HEK293 (cell line): ENCODE results near the gene CDCA3.

Source experiments
- FEZF1 ChIP-seq: fragments of 450-650 bp; formaldehyde crosslinking; IDR thresholded peaks from 2 replicates; pipeline ENCODE4 v1.5.1; 2016; ENCODE audit warnings: missing biosample characterization, missing genetic modification characterization
- GLI4 ChIP-seq: fragments of 450-650 bp; formaldehyde crosslinking; IDR thresholded peaks from 2 replicates; pipeline ENCODE4 v1.5.1; 2016; ENCODE audit warnings: missing biosample characterization, missing genetic modification characterization
- HOXA7 ChIP-seq: sonication (generic); formaldehyde crosslinking; IDR thresholded peaks from 2 replicates; pipeline ENCODE4 v1.8.1; 2022; ENCODE audit warnings: missing genetic modification reagents, borderline replicate concordance
- KLF9 ChIP-seq: fragments of 450-650 bp; formaldehyde crosslinking; IDR thresholded peaks from 2 replicates; pipeline ENCODE4 v1.5.1; 2016; ENCODE audit warnings: missing biosample characterization, missing genetic modification characterization, low read depth
- MYNN ChIP-seq: fragments of 450-650 bp; formaldehyde crosslinking; IDR thresholded peaks from 2 replicates; pipeline ENCODE4 v1.5.1; 2016; ENCODE audit warnings: missing biosample characterization, missing genetic modification characterization, borderline replicate concordance
- MZF1 ChIP-seq: fragments of 450-650 bp; formaldehyde crosslinking; IDR thresholded peaks from 2 replicates; pipeline ENCODE4 v1.5.1; 2017; ENCODE audit warnings: missing biosample characterization, missing genetic modification characterization, borderline replicate concordance
- SCRT2 ChIP-seq: fragments of 450-650 bp; formaldehyde crosslinking; IDR thresholded peaks from 2 replicates; pipeline ENCODE4 v1.5.1; 2016; ENCODE audit warnings: missing biosample characterization, missing genetic modification characterization
- SP3 ChIP-seq: fragments of 450-650 bp; formaldehyde crosslinking; IDR thresholded peaks from 2 replicates; pipeline ENCODE4 v1.5.1; 2016; ENCODE audit warnings: missing biosample characterization, missing genetic modification characterization
- SP7 ChIP-seq: fragments of 450-650 bp; formaldehyde crosslinking; IDR thresholded peaks from 2 replicates; pipeline ENCODE4 v1.5.1; 2016; ENCODE audit warnings: missing biosample characterization, missing genetic modification characterization
- YY2 ChIP-seq: fragments of 450-650 bp; formaldehyde crosslinking; IDR thresholded peaks from 2 replicates; pipeline ENCODE4 v1.5.1; 2016; ENCODE audit warnings: missing biosample characterization, missing genetic modification characterization
- ZBTB8A ChIP-seq: fragments of 450-650 bp; formaldehyde crosslinking; IDR thresholded peaks from 2 replicates; pipeline ENCODE4 v1.5.1; 2016; ENCODE audit warnings: missing biosample characterization, missing genetic modification characterization
- ZFP37 ChIP-seq: fragments of 450-650 bp; formaldehyde crosslinking; IDR thresholded peaks from 2 replicates; pipeline ENCODE4 v1.5.1; 2016; ENCODE audit warnings: missing biosample characterization, missing genetic modification characterization
- ZFP69B ChIP-seq: fragments of 450-650 bp; formaldehyde crosslinking; IDR thresholded peaks from 2 replicates; pipeline ENCODE4 v1.5.1; 2016; ENCODE audit warnings: missing biosample characterization, missing genetic modification characterization
- ZNF146 ChIP-seq: fragments of 450-650 bp; formaldehyde crosslinking; IDR thresholded peaks from 2 replicates; pipeline ENCODE4 v1.5.1; 2016; ENCODE audit warnings: missing biosample characterization, missing genetic modification characterization
- ZNF248 ChIP-seq: fragments of 450-650 bp; formaldehyde crosslinking; IDR thresholded peaks from 2 replicates; pipeline ENCODE4 v1.5.1; 2017; ENCODE audit warnings: missing biosample characterization, missing genetic modification characterization
- ZNF366 ChIP-seq: fragments of 450-650 bp; formaldehyde crosslinking; conservative IDR thresholded peaks from 2 replicates; pipeline ENCODE4 v1.5.1; 2016; ENCODE audit warnings: missing biosample characterization, missing genetic modification characterization
- ZNF501 ChIP-seq: fragments of 450-650 bp; formaldehyde crosslinking; IDR thresholded peaks from 2 replicates; pipeline ENCODE4 v1.5.1; 2016; ENCODE audit warnings: missing biosample characterization, missing genetic modification characterization
- ZNF555 ChIP-seq: fragments of 450-650 bp; formaldehyde crosslinking; conservative IDR thresholded peaks from 2 replicates; pipeline ENCODE4 v1.5.1; 2017; ENCODE audit warnings: missing biosample characterization, mild to moderate bottlenecking, missing genetic modification characterization, inconsistent platforms
- ZNF621 ChIP-seq: fragments of 450-650 bp; formaldehyde crosslinking; IDR thresholded peaks from 2 replicates; pipeline ENCODE4 v1.5.1; 2017; ENCODE audit warnings: missing biosample characterization, missing genetic modification characterization
- ZNF747 ChIP-seq: fragments of 450-650 bp; formaldehyde crosslinking; IDR thresholded peaks from 2 replicates; pipeline ENCODE4 v1.5.1; 2016; ENCODE audit warnings: missing biosample characterization, missing genetic modification characterization
- ZNF76 ChIP-seq: fragments of 450-650 bp; formaldehyde crosslinking; IDR thresholded peaks from 2 replicates; pipeline ENCODE4; 2016; ENCODE audit warnings: low read depth, missing biosample characterization, missing genetic modification characterization, borderline replicate concordance
- ZNF785 ChIP-seq: fragments of 450-650 bp; formaldehyde crosslinking; IDR thresholded peaks from 2 replicates; pipeline ENCODE4 v1.5.1; 2016; ENCODE audit warnings: missing biosample characterization, missing genetic modification characterization
- ZNF843 ChIP-seq: fragments of 450-650 bp; formaldehyde crosslinking; IDR thresholded peaks from 2 replicates; pipeline ENCODE4 v1.5.1; 2016; ENCODE audit warnings: missing biosample characterization, missing genetic modification characterization
- ZSCAN16 ChIP-seq: fragments of 450-650 bp; formaldehyde crosslinking; IDR thresholded peaks from 2 replicates; pipeline ENCODE4 v1.5.1; 2016; ENCODE audit warnings: missing biosample characterization, missing genetic modification characterization
- ZXDB ChIP-seq: fragments of 450-650 bp; formaldehyde crosslinking; IDR thresholded peaks from 2 replicates; pipeline ENCODE4 v1.5.1; 2016; ENCODE audit warnings: missing biosample characterization, missing genetic modification characterization
- TF ChIP-seq, protein P1 (sequence below): fragments of 450-650 bp; formaldehyde crosslinking; IDR thresholded peaks from 2 replicates; pipeline ENCODE4 v1.5.1; 2016; ENCODE audit warnings: missing biosample characterization, missing genetic modification characterization
- TF ChIP-seq, protein P2 (sequence below): fragments of 450-650 bp; formaldehyde crosslinking; IDR thresholded peaks from 2 replicates; pipeline ENCODE4 v1.5.1; 2016; ENCODE audit warnings: missing biosample characterization, missing genetic modification characterization
- TF ChIP-seq, protein P3 (sequence below): fragments of 450-650 bp; formaldehyde crosslinking; IDR thresholded peaks from 2 replicates; pipeline ENCODE4 v1.5.1; 2016; ENCODE audit warnings: missing biosample characterization, missing genetic modification characterization
- TF ChIP-seq, protein P4 (sequence below): fragments of 450-650 bp; formaldehyde crosslinking; IDR thresholded peaks from 2 replicates; pipeline ENCODE4 v1.5.1; 2016; ENCODE audit warnings: missing biosample characterization, missing genetic modification characterization
- TF ChIP-seq, protein P5 (sequence below): fragments of 450-650 bp; formaldehyde crosslinking; IDR thresholded peaks from 2 replicates; pipeline ENCODE4 v1.5.1; 2017; ENCODE audit warnings: missing biosample characterization, missing genetic modification characterization
- TF ChIP-seq, protein P6 (sequence below): fragments of 450-650 bp; formaldehyde crosslinking; IDR thresholded peaks from 2 replicates; pipeline ENCODE4 v1.5.1; 2016; ENCODE audit warnings: missing biosample characterization, missing genetic modification characterization

CDCA3 gene

DNA sequence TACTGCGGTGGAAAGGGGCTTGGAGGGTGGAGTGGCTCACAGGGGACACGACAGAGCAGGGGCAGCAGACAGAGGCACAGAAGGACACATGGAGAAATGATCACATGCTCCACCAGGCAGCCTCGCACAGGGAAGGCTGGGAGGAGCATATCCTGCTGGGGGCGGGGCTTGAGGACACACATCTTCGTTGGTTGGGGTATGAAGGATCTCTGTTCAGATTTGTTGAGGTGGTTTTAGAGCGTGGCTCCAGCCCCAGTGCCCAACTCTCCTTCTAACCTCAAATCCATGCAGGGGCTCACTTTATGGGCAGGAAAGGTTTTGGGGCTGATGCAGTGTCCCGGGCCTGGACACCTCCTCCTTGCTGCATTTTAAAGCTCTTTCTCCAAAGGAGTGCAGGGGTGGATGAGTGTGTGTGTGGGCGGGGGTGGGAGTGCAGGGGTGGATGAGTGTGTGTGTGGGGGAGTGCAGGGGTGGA, 23.6 kb downstream of the CDCA3 start (continued):
- TF ChIP-seq, protein P1, sequence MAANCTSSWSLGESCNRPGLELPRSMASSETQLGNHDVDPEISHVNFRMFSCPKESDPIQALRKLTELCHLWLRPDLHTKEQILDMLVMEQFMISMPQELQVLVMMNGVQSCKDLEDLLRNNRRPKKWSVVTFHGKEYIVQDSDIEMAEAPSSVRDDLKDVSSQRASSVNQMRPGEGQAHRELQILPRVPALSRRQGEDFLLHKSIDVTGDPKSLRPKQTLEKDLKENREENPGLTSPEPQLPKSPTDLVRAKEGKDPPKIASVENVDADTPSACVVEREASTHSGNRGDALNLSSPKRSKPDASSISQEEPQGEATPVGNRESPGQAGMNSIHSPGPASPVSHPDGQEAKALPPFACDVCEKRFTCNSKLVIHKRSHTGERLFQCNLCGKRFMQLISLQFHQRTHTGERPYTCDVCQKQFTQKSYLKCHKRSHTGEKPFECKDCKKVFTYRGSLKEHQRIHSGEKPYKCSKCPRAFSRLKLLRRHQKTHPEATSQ (tag by site-specific recombination): no peak
- TF ChIP-seq ZFP69B (no peak), ZNF843 (tag by site-specific recombination) (no peak), ZNF621 (tag by site-specific recombination) (no peak), ZFP37 (tag by site-specific recombination) (0 out of 2 replicates have a peak, but pooled peaks have one; percentile 31), SP3 (peak; percentile 52), ZNF501 (tag by site-specific recombination) (0 out of 2 replicates have a peak, but pooled peaks have one; percentile 38), ZNF747 (tag by site-specific recombination) (no peak), FEZF1 (tag by site-specific recombination) (no peak), ZNF76 (tag by site-specific recombination) (no peak; the same call in 1 of the 2 replicates), ZNF248 (no peak), ZNF146 (tag by site-specific recombination) (no peak), GLI4 (tag by site-specific recombination) (no peak), HOXA7 (CRISPR knock-in tag) (no peak), ZBTB8A (no peak; the same call in 1 of the 2 replicates), SCRT2 (no peak), ZXDB (tag by site-specific recombination) (peak; percentile 83), MYNN (no peak), KLF9 (tag by site-specific recombination) (no peak), ZNF366 (tag by site-specific recombination) (peak; percentile 48), ZNF555 (no peak), ZSCAN16 (no peak), YY2 (tag by site-specific recombination) (no peak), SP7 (tag by site-specific recombination) (0 out of 2 replicates have a peak, but pooled peaks have one; percentile 23), ZNF785 (tag by site-specific recombination) (no peak), MZF1 (tag by site-specific recombination) (no peak)
- TF ChIP-seq, protein P2, sequence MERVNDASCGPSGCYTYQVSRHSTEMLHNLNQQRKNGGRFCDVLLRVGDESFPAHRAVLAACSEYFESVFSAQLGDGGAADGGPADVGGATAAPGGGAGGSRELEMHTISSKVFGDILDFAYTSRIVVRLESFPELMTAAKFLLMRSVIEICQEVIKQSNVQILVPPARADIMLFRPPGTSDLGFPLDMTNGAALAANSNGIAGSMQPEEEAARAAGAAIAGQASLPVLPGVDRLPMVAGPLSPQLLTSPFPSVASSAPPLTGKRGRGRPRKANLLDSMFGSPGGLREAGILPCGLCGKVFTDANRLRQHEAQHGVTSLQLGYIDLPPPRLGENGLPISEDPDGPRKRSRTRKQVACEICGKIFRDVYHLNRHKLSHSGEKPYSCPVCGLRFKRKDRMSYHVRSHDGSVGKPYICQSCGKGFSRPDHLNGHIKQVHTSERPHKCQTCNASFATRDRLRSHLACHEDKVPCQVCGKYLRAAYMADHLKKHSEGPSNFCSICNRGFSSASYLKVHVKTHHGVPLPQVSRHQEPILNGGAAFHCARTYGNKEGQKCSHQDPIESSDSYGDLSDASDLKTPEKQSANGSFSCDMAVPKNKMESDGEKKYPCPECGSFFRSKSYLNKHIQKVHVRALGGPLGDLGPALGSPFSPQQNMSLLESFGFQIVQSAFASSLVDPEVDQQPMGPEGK: peak; percentile 17; the same call in 1 of the 2 replicates
- TF ChIP-seq, protein P3, sequence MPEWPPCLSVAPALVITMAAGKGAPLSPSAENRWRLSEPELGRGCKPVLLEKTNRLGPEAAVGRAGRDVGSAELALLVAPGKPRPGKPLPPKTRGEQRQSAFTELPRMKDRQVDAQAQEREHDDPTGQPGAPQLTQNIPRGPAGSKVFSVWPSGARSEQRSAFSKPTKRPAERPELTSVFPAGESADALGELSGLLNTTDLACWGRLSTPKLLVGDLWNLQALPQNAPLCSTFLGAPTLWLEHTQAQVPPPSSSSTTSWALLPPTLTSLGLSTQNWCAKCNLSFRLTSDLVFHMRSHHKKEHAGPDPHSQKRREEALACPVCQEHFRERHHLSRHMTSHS (tag by site-specific recombination): no peak
- TF ChIP-seq, protein P4, sequence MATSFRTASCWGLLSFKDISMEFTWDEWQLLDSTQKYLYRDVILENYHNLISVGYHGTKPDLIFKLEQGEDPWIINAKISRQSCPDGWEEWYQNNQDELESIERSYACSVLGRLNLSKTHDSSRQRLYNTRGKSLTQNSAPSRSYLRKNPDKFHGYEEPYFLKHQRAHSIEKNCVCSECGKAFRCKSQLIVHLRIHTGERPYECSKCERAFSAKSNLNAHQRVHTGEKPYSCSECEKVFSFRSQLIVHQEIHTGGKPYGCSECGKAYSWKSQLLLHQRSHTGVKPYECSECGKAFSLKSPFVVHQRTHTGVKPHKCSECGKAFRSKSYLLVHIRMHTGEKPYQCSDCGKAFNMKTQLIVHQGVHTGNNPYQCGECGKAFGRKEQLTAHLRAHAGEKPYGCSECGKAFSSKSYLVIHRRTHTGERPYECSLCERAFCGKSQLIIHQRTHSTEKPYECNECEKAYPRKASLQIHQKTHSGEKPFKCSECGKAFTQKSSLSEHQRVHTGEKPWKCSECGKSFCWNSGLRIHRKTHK (tag by site-specific recombination): no peak
- TF ChIP-seq, protein P5, sequence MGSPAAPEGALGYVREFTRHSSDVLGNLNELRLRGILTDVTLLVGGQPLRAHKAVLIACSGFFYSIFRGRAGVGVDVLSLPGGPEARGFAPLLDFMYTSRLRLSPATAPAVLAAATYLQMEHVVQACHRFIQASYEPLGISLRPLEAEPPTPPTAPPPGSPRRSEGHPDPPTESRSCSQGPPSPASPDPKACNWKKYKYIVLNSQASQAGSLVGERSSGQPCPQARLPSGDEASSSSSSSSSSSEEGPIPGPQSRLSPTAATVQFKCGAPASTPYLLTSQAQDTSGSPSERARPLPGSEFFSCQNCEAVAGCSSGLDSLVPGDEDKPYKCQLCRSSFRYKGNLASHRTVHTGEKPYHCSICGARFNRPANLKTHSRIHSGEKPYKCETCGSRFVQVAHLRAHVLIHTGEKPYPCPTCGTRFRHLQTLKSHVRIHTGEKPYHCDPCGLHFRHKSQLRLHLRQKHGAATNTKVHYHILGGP (tag by site-specific recombination): no peak
- TF ChIP-seq, protein P6, sequence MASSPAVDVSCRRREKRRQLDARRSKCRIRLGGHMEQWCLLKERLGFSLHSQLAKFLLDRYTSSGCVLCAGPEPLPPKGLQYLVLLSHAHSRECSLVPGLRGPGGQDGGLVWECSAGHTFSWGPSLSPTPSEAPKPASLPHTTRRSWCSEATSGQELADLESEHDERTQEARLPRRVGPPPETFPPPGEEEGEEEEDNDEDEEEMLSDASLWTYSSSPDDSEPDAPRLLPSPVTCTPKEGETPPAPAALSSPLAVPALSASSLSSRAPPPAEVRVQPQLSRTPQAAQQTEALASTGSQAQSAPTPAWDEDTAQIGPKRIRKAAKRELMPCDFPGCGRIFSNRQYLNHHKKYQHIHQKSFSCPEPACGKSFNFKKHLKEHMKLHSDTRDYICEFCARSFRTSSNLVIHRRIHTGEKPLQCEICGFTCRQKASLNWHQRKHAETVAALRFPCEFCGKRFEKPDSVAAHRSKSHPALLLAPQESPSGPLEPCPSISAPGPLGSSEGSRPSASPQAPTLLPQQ: no peak
